Endometrial microvascular endothelial cells (primary cell): ENCODE data around the gene KCNH5. TPM values are rescaled to one million over a fixed set of nuclear protein-coding genes. Genes with fewer than 3 reads are reported as not detected.

Experiments
- in situ Hi-C: cut with HindIII; loops from 2 replicates; pipeline ENCODE4 v1.10.0; 2017; ENCODE audit warnings: low sequenced_read_pairs, low pct_unique_long_range_greater_than_20kb; ENCODE audit errors: inconsistent ontology term
- total RNA-seq: library from RNA; depleted of rRNA; stranded (reverse); fragments of >200 nt; gene quantifications from one replicate; pipeline ENCODE4 v1.2.3, GENCODE V29; 2015; ENCODE audit errors: inconsistent ontology term

The KCNH5 gene
- total RNA-seq, 1 donor from 2014 or later = not detected

GRCh38 chr14:63009495-63009894 lies 35.8 kb downstream of the KCNH5 start:
- in situ Hi-C loops = no loop called here

GRCh38 chr14:63006531-63006930 lies 38.7 kb downstream of the KCNH5 start:
- in situ Hi-C loops = no loop called here

GRCh38 chr14:62994096-62994495 lies 51.2 kb downstream of the KCNH5 start:
- in situ Hi-C loops = no loop called here

GRCh38 chr14:62988967-62989366 lies 56.3 kb downstream of the KCNH5 start:
- in situ Hi-C loops = no loop called here

- in situ Hi-C loops = no loop called here
These were observed 61.4 kb downstream of the KCNH5 start for GRCh38 chr14:62983821-62984220.

- in situ Hi-C loops = no loop called here
These were observed 64.6 kb downstream of the KCNH5 start for GRCh38 chr14:62980693-62981092.

- in situ Hi-C loops = no loop called here
These were observed 87.7 kb downstream of the KCNH5 start for GRCh38 chr14:62957562-62957961.

- in situ Hi-C loops = no loop called here
These were observed 88.8 kb downstream of the KCNH5 start for GRCh38 chr14:62956413-62956812.

- in situ Hi-C loops = no loop called here
These were observed 91.1 kb downstream of the KCNH5 start for GRCh38 chr14:62954165-62954564.

GRCh38 chr14:62952226-62952625 lies 93.0 kb downstream of the KCNH5 start:
- in situ Hi-C loops = no loop called here

- in situ Hi-C loops = no loop called here
These were observed 98.0 kb downstream of the KCNH5 start for GRCh38 chr14:62947301-62947700.

- in situ Hi-C loops = no loop called here
These were observed 99.0 kb downstream of the KCNH5 start for GRCh38 chr14:62946221-62946620.

GRCh38 chr14:62943202-62943601 lies 102.1 kb downstream of the KCNH5 start:
- in situ Hi-C loops = no loop called here

- in situ Hi-C loops = no loop called here
These were observed 105.3 kb downstream of the KCNH5 start for GRCh38 chr14:62939970-62940369.

- in situ Hi-C loops = no loop called here
These were observed 106.5 kb downstream of the KCNH5 start for GRCh38 chr14:62938778-62939177.

- in situ Hi-C loops = no loop called here
These were observed 110.8 kb downstream of the KCNH5 start for GRCh38 chr14:62934439-62934838.

- in situ Hi-C loops = no loop called here
These were observed 123.8 kb downstream of the KCNH5 start for GRCh38 chr14:62921466-62921865.

- in situ Hi-C loops = no loop called here
These were observed 128.7 kb downstream of the KCNH5 start for GRCh38 chr14:62916551-62916950.

- in situ Hi-C loops = no loop called here
These were observed 130.4 kb downstream of the KCNH5 start for GRCh38 chr14:62914873-62915272.

GRCh38 chr14:62914025-62914424 lies 131.2 kb downstream of the KCNH5 start:
- in situ Hi-C loops = no loop called here

GRCh38 chr14:62908506-62908905 lies 136.8 kb downstream of the KCNH5 start:
- in situ Hi-C loops = no loop called here

GRCh38 chr14:62905566-62905965 lies 139.7 kb downstream of the KCNH5 start:
- in situ Hi-C loops = no loop called here
